Endothelial cell (in vitro differentiated cells): ENCODE data around the gene SLTM. TPM values are rescaled to one million over a fixed set of nuclear protein-coding genes. Genes with fewer than 3 reads are reported as not detected.
"Not testable (repeated sequence)": the region's sequence is repeated elsewhere in the genome, so short reads cannot be mapped to it uniquely, and the experiment has no call there.

Source experiments
- DNase-seq: peaks from one replicate; pipeline ENCODE4 v3.0.0; 2021; ENCODE audit warnings: low spot score
- H3K27ac Mint-ChIP-seq: one replicate; pipeline ENCODE4 v1.8.0; 2021; ENCODE audit warnings: mixed read lengths, inconsistent platforms; ENCODE audit not compliant: unreplicated experiment
- H3K27me3 Mint-ChIP-seq: one replicate; pipeline ENCODE4 v1.8.0; 2021; ENCODE audit warnings: mild to moderate bottlenecking, moderate library complexity, mixed read lengths, inconsistent platforms; ENCODE audit not compliant: unreplicated experiment
- H3K36me3 Mint-ChIP-seq: one replicate; pipeline ENCODE4 v1.8.0; 2021; ENCODE audit warnings: mild to moderate bottlenecking, low read depth, mixed read lengths, inconsistent platforms; ENCODE audit not compliant: unreplicated experiment
- H3K4me1 Mint-ChIP-seq: one replicate; pipeline ENCODE4 v1.8.0; 2021; ENCODE audit warnings: mild to moderate bottlenecking, mixed read lengths, inconsistent platforms; ENCODE audit not compliant: unreplicated experiment
- H3K4me3 Mint-ChIP-seq: one replicate; pipeline ENCODE4 v1.8.0; 2021; ENCODE audit warnings: mild to moderate bottlenecking, mixed read lengths, inconsistent platforms; ENCODE audit not compliant: unreplicated experiment
- H3K9me3 Mint-ChIP-seq: one replicate; pipeline ENCODE4 v1.8.0; 2021; ENCODE audit warnings: mixed read lengths, inconsistent platforms; ENCODE audit not compliant: unreplicated experiment
- CTCF ChIP-seq: fragments of 200-600 bp; sonication (generic); IDR thresholded peaks from one replicate; pipeline ENCODE4 v1.5.0; 2021; ENCODE audit warnings: antibody characterized with exemption; ENCODE audit not compliant: unreplicated experiment
- total RNA-seq: library from RNA; stranded (reverse); fragmentation: NEBNext Ultra II Directional; extraction: Animal tissue kit (Norgen Biotek cat#: 25700); gene quantifications from one replicate; pipeline ENCODE4 v1.2.1, GENCODE V29; 2021; ENCODE audit not compliant: unreplicated experiment

The SLTM gene
- total RNA-seq, 1 donor from 2014 or later: 71.9 TPM

- no peak for DNase-seq
- Mint-ChIP-seq H3K27me3 (no peaks in the 10 kb centered on the region), H3K36me3 (no peaks in the 10 kb centered on the region), H3K27ac (peak overlapping the region; percentile 82), H3K4me3 (no peak overlapping the region), H3K9me3 (no peaks in the 10 kb centered on the region), H3K4me1 (peaks cover 9% of the 10 kb centered on the region)
- TF ChIP-seq CTCF: no peak
Measured at GRCh38 chr15:58854593-58854992, 78.9 kb downstream of the SLTM start.

- Mint-ChIP-seq H3K27me3 (no peaks in the 10 kb centered on the region), H3K36me3 (peaks cover 4% of the 10 kb centered on the region), H3K27ac (peak overlapping the region; percentile 83), H3K4me3 (no peak overlapping the region), H3K9me3 (no peaks in the 10 kb centered on the region), H3K4me1 (peaks cover 9% of the 10 kb centered on the region)
- TF ChIP-seq CTCF: peak; percentile 48
- no peak for DNase-seq
Measured at GRCh38 chr15:58852347-58852746, 81.1 kb downstream of the SLTM start.

- H3K27ac Mint-ChIP-seq, H3K36me3 Mint-ChIP-seq, H3K27me3 Mint-ChIP-seq, H3K9me3 Mint-ChIP-seq, H3K4me1 Mint-ChIP-seq, DNase-seq, H3K4me3 Mint-ChIP-seq: not testable (repeated sequence)
Measured at GRCh38 chr15:58851205-58851604, 82.3 kb downstream of the SLTM start.

GRCh38 chr15:58842713-58843396 is 90.6 kb downstream of the SLTM start:
- TF ChIP-seq CTCF: no peak
- Mint-ChIP-seq H3K4me1 (no peaks in the 10 kb centered on the region), H3K4me3 (no peak overlapping the region), H3K9me3 (no peaks in the 10 kb centered on the region), H3K27ac (no peak overlapping the region), H3K36me3 (peaks cover under 1% of the 10 kb centered on the region), H3K27me3 (no peaks in the 10 kb centered on the region)
- no peak for DNase-seq

- Mint-ChIP-seq H3K36me3 (no peaks in the 10 kb centered on the region), H3K27me3 (no peaks in the 10 kb centered on the region), H3K4me3 (no peak overlapping the region), H3K4me1 (peaks cover 2% of the 10 kb centered on the region), H3K9me3 (no peaks in the 10 kb centered on the region), H3K27ac (no peak overlapping the region)
- DNase-seq: no peak
- no peak for TF ChIP-seq CTCF
Measured at GRCh38 chr15:58840048-58840447, 93.4 kb downstream of the SLTM start.
